Retina (tissue), 1 donor: ENCODE data around the gene OR6Y1.

Source experiments
- DNase-seq: peaks from one replicate; pipeline ENCODE4 v3.0.0-alpha.2; 2016

The OR6Y1 gene

GRCh38 chr1:158554352-158554751, at the start of gene OR6Y1:
Gene OR6Y1, minus strand, starts transcription at chr1:158554405. Its CDS starts 6,300 bp downstream, at chr1:158548105.
- DNase-seq: no peak

GRCh38 chr1:158600735-158601134, 46.5 kb upstream of the OR6Y1 start:
- DNase-seq: no peak

- DNase-seq: no peak
These were observed 32.7 kb upstream of the OR6Y1 start for GRCh38 chr1:158586942-158587341.

- no peak for DNase-seq
These were observed 29.8 kb upstream of the OR6Y1 start for GRCh38 chr1:158583962-158584361.

- no peak for DNase-seq
These were observed 25.5 kb upstream of the OR6Y1 start, which contains the start of gene OR10X1 for GRCh38 chr1:158579733-158580132. Gene OR10X1, minus strand, starts transcription at chr1:158579899. Its CDS starts 0 bp downstream, at chr1:158579899.

- DNase-seq: no peak
These were observed 23.4 kb upstream of the OR6Y1 start for GRCh38 chr1:158577561-158577960.

GRCh38 chr1:158572226-158572625, 18.0 kb upstream of the OR6Y1 start:
- no peak for DNase-seq

GRCh38 chr1:158570480-158570879, 16.3 kb upstream of the OR6Y1 start, which contains the start of gene OR6P1:
Gene OR6P1, minus strand, starts transcription at chr1:158570580. Its CDS starts 6,976 bp downstream, at chr1:158563604.
- no peak for DNase-seq

- DNase-seq: no peak
These were observed 10.4 kb upstream of the OR6Y1 start for GRCh38 chr1:158564608-158565007.

GRCh38 chr1:158563853-158564252, 9.6 kb upstream of the OR6Y1 start:
- no peak for DNase-seq

GRCh38 chr1:158559696-158560095, 5.5 kb upstream of the OR6Y1 start:
- DNase-seq: no peak

GRCh38 chr1:158552296-158552695, 1.9 kb downstream of the OR6Y1 start:
- DNase-seq: no peak

GRCh38 chr1:158547533-158547932, 6.7 kb downstream of the OR6Y1 start:
- no peak for DNase-seq

GRCh38 chr1:158537609-158538008, 16.6 kb downstream of the OR6Y1 start:
- DNase-seq: no peak

- DNase-seq: no peak
These were observed 19.7 kb downstream of the OR6Y1 start for GRCh38 chr1:158534496-158534895.

GRCh38 chr1:158527190-158527815, 26.9 kb downstream of the OR6Y1 start:
- DNase-seq: peak; percentile 3

GRCh38 chr1:158521666-158522058, 32.5 kb downstream of the OR6Y1 start:
- DNase-seq: no peak

- DNase-seq: no peak
These were observed 33.1 kb downstream of the OR6Y1 start for GRCh38 chr1:158520955-158521665.

GRCh38 chr1:158520021-158520420, 34.2 kb downstream of the OR6Y1 start:
- DNase-seq: no peak

- no peak for DNase-seq
These were observed 37.2 kb downstream of the OR6Y1 start for GRCh38 chr1:158516966-158517365.

GRCh38 chr1:158509471-158510156, 44.6 kb downstream of the OR6Y1 start:
- DNase-seq: no peak

- DNase-seq: no peak
These were observed 46.7 kb downstream of the OR6Y1 start for GRCh38 chr1:158507511-158507910.

- no peak for DNase-seq
These were observed 47.7 kb downstream of the OR6Y1 start for GRCh38 chr1:158506369-158506987.
